SK-N-SH (cell line): Measurements from ENCODE around the gene FNDC3B.

Experiments used
- CTCF ChIP-seq: fragments of 200-600 bp; sonication (generic); IDR thresholded peaks from 2 replicates; pipeline ENCODE4 v1.6.1; 2017; ENCODE audit warnings: antibody characterized with exemption, mild to moderate bottlenecking, moderate library complexity
- GATA2 ChIP-seq: sonication (generic); formaldehyde crosslinking; IDR thresholded peaks from 2 replicates; pipeline ENCODE4 v1.5.0; 2020; ENCODE audit warnings: mild to moderate bottlenecking, missing genetic modification reagents
- RAD21 ChIP-seq: IDR thresholded peaks from 2 replicates; pipeline ENCODE4 v1.6.1; 2012; ENCODE audit warnings: mild to moderate bottlenecking, low read length
- SMC3 ChIP-seq: IDR thresholded peaks from 2 replicates; pipeline ENCODE4 v1.6.1; 2012; ENCODE audit warnings: low read depth, low read length, improper control_type of control experiment
- TEAD4 ChIP-seq: IDR thresholded peaks from 2 replicates; pipeline ENCODE4 v1.4.0; 2012; ENCODE audit warnings: mild to moderate bottlenecking, borderline replicate concordance; ENCODE audit not compliant: insufficient read depth
- YY1 ChIP-seq: IDR thresholded peaks from 2 replicates; pipeline ENCODE4 v1.4.0; 2012; ENCODE audit warnings: low read depth, mild to moderate bottlenecking

- TF ChIP-seq GATA2 (no peak), CTCF (no peak), TEAD4 (no peak), SMC3 (no peak), YY1 (no peak), RAD21 (no peak)
These were observed 25.2 kb upstream of the FNDC3B start for GRCh38 chr3:172014145-172014544.
